ENCODE results near the gene C20orf96.
"Not testable (repeated sequence)": the region's sequence is repeated elsewhere in the genome, so short reads cannot be mapped to it uniquely, and the experiment has no call there.

C20orf96 gene

GRCh38 chr20:276620-277495 lies 13.7 kb downstream of the C20orf96 start:
- Mint-ChIP-seq H3K36me3 (peaks cover 7% of the 10 kb centered on the region), H3K4me3 (no peak overlapping the region), H3K27ac (no peak overlapping the region), H3K4me1 (ENCODE audit: low read depth) (no peaks in the 10 kb centered on the region), H3K9me3 (ENCODE audit: low read depth) (no peaks in the 10 kb centered on the region), H3K27me3 (no peaks in the 10 kb centered on the region)

- Mint-ChIP-seq H3K27ac (no peak overlapping the region), H3K27me3 (no peaks in the 10 kb centered on the region), H3K9me3 (ENCODE audit: low read depth) (no peaks in the 10 kb centered on the region), H3K4me3 (no peak overlapping the region), H3K4me1 (ENCODE audit: low read depth) (no peaks in the 10 kb centered on the region), H3K36me3 (peaks cover 7% of the 10 kb centered on the region)
Observed at GRCh38 chr20:275791-276190, 14.8 kb downstream of the C20orf96 start.

- no peak overlapping the region for H3K27ac Mint-ChIP-seq
- H3K9me3 Mint-ChIP-seq (ENCODE audit: low read depth), result no peaks in the 10 kb centered on the region
- H3K27me3 Mint-ChIP-seq, result no peaks in the 10 kb centered on the region
- H3K36me3 Mint-ChIP-seq, result peaks cover 7% of the 10 kb centered on the region
- H3K4me3 Mint-ChIP-seq, result no peak overlapping the region
- H3K4me1 Mint-ChIP-seq (ENCODE audit: low read depth), result no peaks in the 10 kb centered on the region
Observed at GRCh38 chr20:273884-274283, 16.7 kb downstream of the C20orf96 start.

- H3K4me3 Mint-ChIP-seq, result no peak overlapping the region
- H3K27me3 Mint-ChIP-seq, result no peaks in the 10 kb centered on the region
- no peak overlapping the region for H3K27ac Mint-ChIP-seq
- H3K9me3 Mint-ChIP-seq (ENCODE audit: low read depth), result no peaks in the 10 kb centered on the region
- no peaks in the 10 kb centered on the region for H3K4me1 Mint-ChIP-seq (ENCODE audit: low read depth)
- H3K36me3 Mint-ChIP-seq, result peaks cover 7% of the 10 kb centered on the region
Observed at GRCh38 chr20:272718-273117, 17.8 kb downstream of the C20orf96 start.

- Mint-ChIP-seq H3K4me3 (no peak overlapping the region), H3K9me3 (ENCODE audit: low read depth) (no peaks in the 10 kb centered on the region), H3K36me3 (peaks cover 7% of the 10 kb centered on the region), H3K4me1 (ENCODE audit: low read depth) (peaks cover 7% of the 10 kb centered on the region), H3K27me3 (peaks cover 1% of the 10 kb centered on the region), H3K27ac (no peak overlapping the region)
Observed at GRCh38 chr20:271528-271927, 19.0 kb downstream of the C20orf96 start.

- Mint-ChIP-seq H3K9me3 (ENCODE audit: low read depth) (no peaks in the 10 kb centered on the region), H3K36me3 (peaks cover 3% of the 10 kb centered on the region), H3K27me3 (peaks cover 1% of the 10 kb centered on the region), H3K4me1 (ENCODE audit: low read depth) (peaks cover 10% of the 10 kb centered on the region), H3K4me3 (no peak overlapping the region), H3K27ac (no peak overlapping the region)
Observed at GRCh38 chr20:271069-271468, 19.5 kb downstream of the C20orf96 start.

GRCh38 chr20:270517-270916 lies 20.0 kb downstream of the C20orf96 start:
- Mint-ChIP-seq H3K27me3 (peaks cover 1% of the 10 kb centered on the region), H3K4me1 (ENCODE audit: low read depth) (peaks cover 10% of the 10 kb centered on the region), H3K27ac (no peak overlapping the region), H3K36me3 (no peaks in the 10 kb centered on the region), H3K9me3 (ENCODE audit: low read depth) (no peaks in the 10 kb centered on the region), H3K4me3 (no peak overlapping the region)

GRCh38 chr20:266596-267562 lies 23.7 kb downstream of the C20orf96 start:
- H3K27ac Mint-ChIP-seq, result peak overlapping the region; percentile 48
- H3K4me3 Mint-ChIP-seq, result peak overlapping the region; percentile 91
- no peaks in the 10 kb centered on the region for H3K9me3 Mint-ChIP-seq (ENCODE audit: low read depth)
- H3K4me1 Mint-ChIP-seq (ENCODE audit: low read depth), result peaks cover 10% of the 10 kb centered on the region
- peaks cover 1% of the 10 kb centered on the region for H3K27me3 Mint-ChIP-seq
- no peaks in the 10 kb centered on the region for H3K36me3 Mint-ChIP-seq

- Mint-ChIP-seq H3K27me3 (peaks cover 1% of the 10 kb centered on the region), H3K9me3 (ENCODE audit: low read depth) (no peaks in the 10 kb centered on the region), H3K27ac (no peak overlapping the region)
Observed at GRCh38 chr20:263701-264100, 26.8 kb downstream of the C20orf96 start.

GRCh38 chr20:259981-260380 lies 30.6 kb downstream of the C20orf96 start:
- Mint-ChIP-seq H3K27ac (no peak overlapping the region), H3K9me3 (ENCODE audit: low read depth) (no peaks in the 10 kb centered on the region), H3K36me3 (no peaks in the 10 kb centered on the region), H3K4me3 (no peak overlapping the region), H3K27me3 (no peaks in the 10 kb centered on the region), H3K4me1 (ENCODE audit: low read depth) (peaks cover 10% of the 10 kb centered on the region)

More at GRCh38 chr20:263701-264100, 26.8 kb downstream of the C20orf96 start:
- no peaks in the 10 kb centered on the region for H3K36me3 Mint-ChIP-seq
- peaks cover 15% of the 10 kb centered on the region for H3K4me1 Mint-ChIP-seq (ENCODE audit: low read depth)
- no peak overlapping the region for H3K4me3 Mint-ChIP-seq

- no peaks in the 10 kb centered on the region for H3K36me3 Mint-ChIP-seq
- H3K27me3 Mint-ChIP-seq, result no peaks in the 10 kb centered on the region
- H3K9me3 Mint-ChIP-seq (ENCODE audit: low read depth), result no peaks in the 10 kb centered on the region
- no peak overlapping the region for H3K27ac Mint-ChIP-seq
- H3K4me3 Mint-ChIP-seq, result no peak overlapping the region
- peaks cover 10% of the 10 kb centered on the region for H3K4me1 Mint-ChIP-seq (ENCODE audit: low read depth)
Observed at GRCh38 chr20:258963-259362, 31.6 kb downstream of the C20orf96 start.

GRCh38 chr20:258269-258858 lies 32.2 kb downstream of the C20orf96 start:
- Mint-ChIP-seq H3K9me3 (ENCODE audit: low read depth) (no peaks in the 10 kb centered on the region), H3K36me3 (no peaks in the 10 kb centered on the region), H3K4me1 (ENCODE audit: low read depth) (peaks cover 10% of the 10 kb centered on the region), H3K4me3 (no peak overlapping the region), H3K27ac (peak overlapping the region; percentile 11), H3K27me3 (no peaks in the 10 kb centered on the region)

- Mint-ChIP-seq H3K27ac (peak within 1 kb of the TSS; percentile 11), H3K4me1 (ENCODE audit: low read depth) (peaks cover 10% of the 10 kb centered on the region)
Observed at GRCh38 chr20:257419-257818, 33.1 kb downstream of the C20orf96 start, which contains the start of gene DEFB132. DEFB132 (plus strand) TSS chr20:257724; CDS start chr20:257779, 55 bp downstream.

GRCh38 chr20:253447-253846 lies 37.1 kb downstream of the C20orf96 start:
- H3K4me3 Mint-ChIP-seq; H3K36me3 Mint-ChIP-seq; H3K9me3 Mint-ChIP-seq (ENCODE audit: low read depth); H3K27ac Mint-ChIP-seq; H3K27me3 Mint-ChIP-seq: not testable (repeated sequence)
- H3K4me1 Mint-ChIP-seq (ENCODE audit: low read depth), result peaks cover 10% of the 10 kb centered on the region

More at GRCh38 chr20:257419-257818, 33.1 kb downstream of the C20orf96 start, which contains the start of gene DEFB132:
- Mint-ChIP-seq H3K27me3 (no peaks in the 10 kb centered on the region), H3K4me3 (no peak within 1 kb of the TSS), H3K36me3 (no peaks in the 10 kb centered on the region), H3K9me3 (ENCODE audit: low read depth) (no peaks in the 10 kb centered on the region)

All from activated naive CD8-positive, alpha-beta T cell (primary cell).